ENCODE results near the gene HECW1. TPM values are rescaled to one million over a fixed set of nuclear protein-coding genes. Genes with fewer than 3 reads are reported as not detected.

HECW1 gene
- total RNA-seq, 1 donor from 2014 or later: 0.51 TPM

- no peak for DNase-seq
Observed at GRCh38 chr7:43372676-43373355, 260.4 kb downstream of the HECW1 start.

- DNase-seq: no peak
Observed at GRCh38 chr7:43377196-43377960, 264.9 kb downstream of the HECW1 start.

GRCh38 chr7:43379210-43379609 is 266.8 kb downstream of the HECW1 start:
- no peak for DNase-seq

GRCh38 chr7:43384616-43385308 is 272.3 kb downstream of the HECW1 start:
- no peak for DNase-seq

GRCh38 chr7:43385309-43385680 is 272.8 kb downstream of the HECW1 start:
- DNase-seq: no peak

GRCh38 chr7:43385856-43386255 is 273.4 kb downstream of the HECW1 start:
- DNase-seq: no peak

- no peak for DNase-seq
Observed at GRCh38 chr7:43387932-43388331, 275.5 kb downstream of the HECW1 start.

GRCh38 chr7:43390576-43390975 is 278.1 kb downstream of the HECW1 start:
- DNase-seq: no peak

- no peak for DNase-seq
Observed at GRCh38 chr7:43391518-43391917, 279.1 kb downstream of the HECW1 start.

- DNase-seq: no peak
Observed at GRCh38 chr7:43392638-43393330, 280.3 kb downstream of the HECW1 start.

GRCh38 chr7:43394441-43395130 is 282.1 kb downstream of the HECW1 start:
- no peak for DNase-seq

GRCh38 chr7:43395351-43395750 is 282.9 kb downstream of the HECW1 start:
- DNase-seq: no peak

GRCh38 chr7:43396187-43396740 is 283.8 kb downstream of the HECW1 start:
- DNase-seq: no peak

GRCh38 chr7:43398831-43399230 is 286.4 kb downstream of the HECW1 start:
- no peak for DNase-seq

GRCh38 chr7:43405948-43406347 is 293.5 kb downstream of the HECW1 start:
- no peak for DNase-seq

GRCh38 chr7:43406961-43407360 is 294.5 kb downstream of the HECW1 start:
- DNase-seq: no peak

- DNase-seq: no peak
Observed at GRCh38 chr7:43408981-43409380, 296.5 kb downstream of the HECW1 start.

- DNase-seq: no peak
Observed at GRCh38 chr7:43417455-43417854, 305.0 kb downstream of the HECW1 start.

GRCh38 chr7:43430411-43430810 is 318.0 kb downstream of the HECW1 start:
- DNase-seq: no peak

- no peak for DNase-seq
Observed at GRCh38 chr7:43431020-43431595, 318.7 kb downstream of the HECW1 start.

GRCh38 chr7:43433639-43434038 is 321.2 kb downstream of the HECW1 start:
- no peak for DNase-seq
